Fibroblast of skin of right biceps (primary cell): ENCODE measurements around the gene ASXL1.

Source experiments
- DNase-seq: peaks from one replicate; pipeline ENCODE4 v3.0.0-alpha.2; 2013

The ASXL1 gene

DNA sequence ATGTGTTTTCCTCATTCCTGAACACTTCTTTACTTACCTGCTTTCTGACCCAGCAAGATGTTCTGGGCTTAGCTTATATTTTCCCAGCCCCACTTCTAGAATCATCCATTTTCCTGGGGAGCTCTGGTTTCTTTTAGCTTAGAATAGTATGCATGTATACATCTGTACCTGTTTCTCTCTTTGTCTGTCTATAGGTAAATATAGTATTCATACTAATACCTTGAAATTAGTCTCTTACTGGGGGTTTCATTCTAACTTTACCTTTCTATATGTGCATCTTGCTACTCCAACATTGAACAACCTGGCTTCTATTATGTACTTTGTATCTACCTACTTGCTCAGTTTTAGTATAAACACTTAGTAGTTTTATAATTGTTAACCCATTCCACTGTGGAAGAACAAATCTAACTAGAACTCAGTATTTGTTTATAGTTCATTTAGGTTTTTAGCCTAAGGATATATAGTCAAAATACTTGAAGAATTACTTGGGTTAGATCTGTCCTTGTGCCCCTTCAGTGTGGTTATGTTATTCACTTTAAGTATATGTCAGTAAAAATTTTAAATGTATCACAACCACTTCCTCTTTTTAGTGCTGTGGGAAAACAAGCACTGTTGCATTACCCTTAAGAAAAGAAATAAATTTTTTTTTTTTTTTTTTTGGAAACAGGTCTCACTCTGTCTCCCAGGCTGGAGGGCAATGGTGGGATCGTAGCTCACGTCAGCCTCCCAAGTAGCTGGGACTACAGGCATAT, 54.0 kb downstream of the ASXL1 start:
- DNase-seq, result no peak

DNA sequence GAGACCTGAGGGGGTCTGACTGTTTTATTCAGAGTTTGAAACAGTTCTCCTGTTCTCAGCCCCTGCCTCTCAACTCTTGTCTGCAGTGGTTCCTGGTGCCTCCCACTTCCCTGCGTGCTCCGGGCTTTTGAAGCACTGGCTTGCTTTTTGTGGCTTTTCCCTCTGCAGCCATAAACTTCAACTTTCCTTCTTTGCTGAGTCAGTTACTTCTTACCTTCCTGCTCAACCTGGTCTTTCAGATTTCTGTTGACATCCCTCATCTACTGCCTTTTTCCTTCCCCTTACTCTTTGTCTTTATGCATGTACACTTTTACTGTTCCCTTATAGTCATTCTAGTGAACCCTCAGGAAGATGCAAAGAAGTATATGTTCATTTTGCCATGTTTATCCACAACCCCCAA, 57.4 kb downstream of the ASXL1 start:
- DNase-seq, result no peak

DNA sequence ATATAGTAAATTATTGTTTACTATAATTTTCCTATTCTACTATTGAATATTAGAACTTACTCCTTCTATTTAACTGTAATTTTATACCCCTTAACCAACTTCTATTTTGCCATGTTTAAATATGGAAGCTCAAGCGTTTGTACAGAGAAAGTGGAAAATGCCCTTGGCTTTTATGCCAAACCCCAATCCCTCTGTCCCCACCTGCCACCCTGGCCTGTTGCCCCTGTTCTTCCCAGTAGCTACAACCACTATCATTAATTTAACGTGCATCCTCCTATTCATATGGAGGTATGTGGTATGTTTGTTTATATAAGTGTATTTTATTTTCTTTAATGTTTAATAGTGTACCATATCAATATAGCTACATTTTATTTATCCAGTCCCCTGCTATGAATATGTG, 58.1 kb downstream of the ASXL1 start:
- DNase-seq, result no peak

DNA sequence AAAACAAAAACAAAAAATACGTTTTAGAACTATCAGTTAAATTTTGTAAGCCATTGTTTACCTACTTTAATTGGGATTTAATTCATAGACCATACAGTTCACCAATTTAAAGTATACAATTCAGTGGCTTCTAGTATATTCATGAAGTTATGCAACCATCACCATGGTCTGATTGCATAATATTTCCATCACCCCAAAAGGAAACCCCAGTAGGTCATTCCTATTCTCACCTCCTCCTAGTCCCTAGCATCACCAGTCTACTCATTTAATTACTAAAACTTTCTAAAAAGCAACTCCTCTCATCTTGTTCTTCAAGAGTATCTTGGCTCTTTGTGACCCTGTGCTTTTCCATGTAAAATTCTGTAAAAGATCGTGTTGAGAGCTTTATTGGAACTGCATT, 60.2 kb downstream of the ASXL1 start:
- no peak for DNase-seq

DNA sequence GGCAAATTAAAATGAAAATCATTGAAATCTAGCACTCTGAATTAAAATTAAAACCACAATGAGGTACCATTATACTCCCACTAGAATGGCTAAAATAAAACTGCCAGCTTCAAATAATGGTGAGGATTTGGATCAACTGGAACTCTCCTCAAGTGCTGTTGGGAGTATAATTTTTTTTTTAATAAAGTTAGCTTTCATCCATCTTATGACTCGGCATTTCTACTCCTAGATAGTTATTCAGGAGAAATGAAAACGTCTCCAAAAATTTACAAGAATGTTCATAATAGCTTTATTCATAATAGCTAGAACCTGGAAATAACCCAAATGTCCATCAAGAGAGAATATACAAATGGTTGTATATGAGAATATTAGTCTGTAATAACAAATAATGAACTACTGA, 63.2 kb downstream of the ASXL1 start:
- no peak for DNase-seq

DNA sequence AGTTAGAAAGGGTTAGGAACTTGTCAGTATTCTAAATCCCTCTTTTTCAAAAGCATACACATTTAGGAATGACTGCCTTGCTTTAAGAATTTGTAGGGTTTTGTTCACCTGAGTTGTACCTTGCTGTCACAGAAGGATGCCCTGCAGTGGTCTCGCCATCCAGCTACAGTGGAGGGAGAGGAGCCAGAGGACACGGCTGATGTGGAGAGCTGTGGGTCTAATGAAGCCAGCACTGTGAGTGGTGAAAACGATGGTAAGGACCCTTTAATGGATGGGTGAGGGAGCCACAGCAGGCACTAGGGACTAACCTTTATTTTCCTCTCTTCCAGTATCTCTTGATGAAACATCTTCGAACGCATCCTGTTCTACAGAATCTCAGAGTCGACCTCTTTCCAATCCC, 69.9 kb downstream of the ASXL1 start:
- no peak for DNase-seq

DNA sequence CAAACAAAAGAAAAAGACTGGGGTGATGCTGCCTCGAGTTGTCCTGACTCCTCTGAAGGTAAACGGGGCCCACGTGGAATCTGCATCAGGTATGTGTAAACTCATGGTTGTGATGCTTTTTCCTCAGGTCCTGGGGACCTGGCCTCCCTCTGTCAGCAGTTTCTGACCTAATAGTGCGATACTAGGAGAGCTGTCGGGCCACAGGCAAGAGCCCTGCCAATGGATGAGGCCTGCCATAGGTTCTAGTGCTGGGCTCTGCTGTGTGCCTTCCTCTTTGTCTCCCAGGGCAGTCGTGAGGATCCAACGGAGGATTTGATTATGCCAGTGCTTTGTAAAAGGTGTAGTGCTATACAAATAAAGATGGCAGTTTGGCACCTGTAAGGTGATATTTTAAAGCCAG, 71.2 kb downstream of the ASXL1 start:
- DNase-seq, result no peak

DNA sequence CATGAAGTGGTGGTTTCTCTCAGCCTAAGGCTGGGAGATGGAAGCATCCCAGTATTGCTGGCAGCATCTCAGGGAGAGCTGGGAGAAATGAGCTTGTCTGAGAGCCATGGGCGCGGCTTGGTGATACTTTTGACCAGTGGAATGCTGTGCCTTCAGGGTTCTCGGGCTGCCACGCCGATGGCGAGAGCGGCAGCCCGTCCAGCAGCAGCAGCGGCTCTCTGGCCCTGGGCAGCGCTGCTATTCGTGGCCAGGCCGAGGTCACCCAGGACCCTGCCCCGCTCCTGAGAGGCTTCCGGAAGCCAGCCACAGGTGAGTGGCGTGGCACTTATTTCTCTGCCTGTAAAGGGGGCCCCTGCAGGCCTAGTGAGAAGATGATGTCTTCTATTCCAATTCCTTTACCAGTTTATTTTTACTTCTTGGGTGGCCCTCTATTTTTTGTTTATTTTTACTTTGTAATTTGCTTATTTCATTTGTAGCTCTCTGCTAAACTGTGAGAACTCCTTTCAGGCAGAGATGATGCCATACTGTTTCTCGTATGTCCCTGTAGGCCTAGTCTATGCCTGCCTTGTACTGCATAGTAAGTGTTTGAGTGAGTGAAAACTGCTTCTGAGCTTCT, 71.7 kb downstream of the ASXL1 start:
- DNase-seq, result no peak

DNA sequence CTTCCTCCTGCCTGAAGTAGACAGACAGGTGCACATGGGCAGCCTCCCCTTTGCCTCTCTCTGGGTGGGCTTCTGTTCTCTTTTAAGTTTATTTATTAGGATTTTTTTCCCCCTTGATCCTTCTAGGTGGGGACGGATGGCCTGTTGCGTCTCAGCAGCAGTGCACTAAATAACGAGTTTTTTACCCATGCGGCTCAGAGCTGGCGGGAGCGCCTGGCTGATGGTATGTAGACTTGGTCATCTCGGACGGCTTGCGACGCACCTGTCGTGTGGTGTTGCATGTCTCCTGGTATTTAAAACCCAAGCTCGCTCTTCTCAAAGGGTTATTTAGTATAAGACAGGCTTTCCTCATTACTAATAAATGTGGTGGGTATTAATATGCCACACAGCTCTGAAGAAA, 73.3 kb downstream of the ASXL1 start:
- no peak for DNase-seq

DNA sequence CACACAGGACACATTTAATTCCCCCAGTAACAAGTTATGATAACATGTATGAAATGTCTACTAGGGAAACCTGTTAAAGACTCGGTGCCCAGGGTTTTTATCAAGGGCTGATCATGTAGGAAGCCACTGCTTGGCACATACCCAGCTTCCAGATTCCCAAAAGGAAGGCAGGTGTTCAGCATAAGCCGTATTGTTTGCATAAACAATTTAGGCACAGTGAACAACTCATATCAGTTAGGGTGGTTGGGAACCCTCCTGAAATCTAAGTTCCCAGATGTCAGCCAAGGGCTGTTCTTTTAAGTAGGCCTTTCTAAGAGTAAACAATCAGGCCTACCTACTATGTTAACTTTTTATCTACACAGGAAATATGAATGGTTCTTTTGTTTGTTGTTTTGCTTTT, 74.1 kb downstream of the ASXL1 start:
- no peak for DNase-seq

DNA sequence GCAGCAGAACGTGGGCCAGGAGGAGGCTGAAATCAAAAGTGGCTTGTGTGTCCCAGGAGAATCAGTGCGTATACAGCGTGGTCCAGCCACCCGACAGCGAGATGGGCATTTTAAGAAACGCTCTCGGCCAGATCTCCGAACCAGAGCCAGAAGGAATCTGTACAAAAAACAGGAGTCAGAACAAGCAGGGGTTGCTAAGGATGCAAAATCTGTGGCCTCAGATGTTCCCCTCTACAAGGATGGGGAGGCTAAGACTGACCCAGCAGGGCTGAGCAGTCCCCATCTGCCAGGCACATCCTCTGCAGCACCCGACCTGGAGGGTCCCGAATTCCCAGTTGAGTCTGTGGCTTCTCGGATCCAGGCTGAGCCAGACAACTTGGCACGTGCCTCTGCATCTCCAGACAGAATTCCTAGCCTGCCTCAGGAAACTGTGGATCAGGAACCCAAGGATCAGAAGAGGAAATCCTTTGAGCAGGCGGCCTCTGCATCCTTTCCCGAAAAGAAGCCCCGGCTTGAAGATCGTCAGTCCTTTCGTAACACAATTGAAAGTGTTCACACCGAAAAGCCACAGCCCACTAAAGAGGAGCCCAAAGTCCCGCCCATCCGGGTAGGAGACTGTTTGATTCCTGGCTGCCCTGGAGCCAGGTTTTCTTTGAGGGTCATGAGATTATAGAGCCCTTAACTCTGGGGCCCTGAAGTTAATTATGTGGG, 75.3 kb downstream of the ASXL1 start:
- no peak for DNase-seq

DNA sequence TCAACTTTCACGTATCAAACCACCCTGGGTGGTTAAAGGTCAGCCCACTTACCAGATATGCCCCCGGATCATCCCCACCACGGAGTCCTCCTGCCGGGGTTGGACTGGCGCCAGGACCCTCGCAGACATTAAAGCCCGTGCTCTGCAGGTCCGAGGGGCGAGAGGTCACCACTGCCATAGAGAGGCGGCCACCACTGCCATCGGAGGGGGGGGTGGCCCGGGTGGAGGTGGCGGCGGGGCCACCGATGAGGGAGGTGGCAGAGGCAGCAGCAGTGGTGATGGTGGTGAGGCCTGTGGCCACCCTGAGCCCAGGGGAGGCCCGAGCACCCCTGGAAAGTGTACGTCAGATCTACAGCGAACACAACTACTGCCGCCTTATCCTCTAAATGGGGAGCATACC, 76.3 kb downstream of the ASXL1 start:
- DNase-seq, result no peak

DNA sequence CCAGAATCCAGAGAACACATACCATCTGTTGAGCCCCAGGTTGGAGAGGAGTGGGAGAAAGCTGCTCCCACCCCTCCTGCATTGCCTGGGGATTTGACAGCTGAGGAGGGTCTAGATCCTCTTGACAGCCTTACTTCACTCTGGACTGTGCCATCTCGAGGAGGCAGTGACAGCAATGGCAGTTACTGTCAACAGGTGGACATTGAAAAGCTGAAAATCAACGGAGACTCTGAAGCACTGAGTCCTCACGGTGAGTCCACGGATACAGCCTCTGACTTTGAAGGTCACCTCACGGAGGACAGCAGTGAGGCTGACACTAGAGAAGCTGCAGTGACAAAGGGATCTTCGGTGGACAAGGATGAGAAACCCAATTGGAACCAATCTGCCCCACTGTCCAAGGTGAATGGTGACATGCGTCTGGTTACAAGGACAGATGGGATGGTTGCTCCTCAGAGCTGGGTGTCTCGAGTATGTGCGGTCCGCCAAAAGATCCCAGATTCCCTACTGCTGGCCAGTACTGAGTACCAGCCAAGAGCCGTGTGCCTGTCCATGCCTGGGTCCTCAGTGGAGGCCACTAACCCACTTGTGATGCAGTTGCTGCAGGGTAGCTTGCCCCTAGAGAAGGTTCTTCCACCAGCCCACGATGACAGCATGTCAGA, 77.4 kb downstream of the ASXL1 start:
- DNase-seq, result no peak

DNA sequence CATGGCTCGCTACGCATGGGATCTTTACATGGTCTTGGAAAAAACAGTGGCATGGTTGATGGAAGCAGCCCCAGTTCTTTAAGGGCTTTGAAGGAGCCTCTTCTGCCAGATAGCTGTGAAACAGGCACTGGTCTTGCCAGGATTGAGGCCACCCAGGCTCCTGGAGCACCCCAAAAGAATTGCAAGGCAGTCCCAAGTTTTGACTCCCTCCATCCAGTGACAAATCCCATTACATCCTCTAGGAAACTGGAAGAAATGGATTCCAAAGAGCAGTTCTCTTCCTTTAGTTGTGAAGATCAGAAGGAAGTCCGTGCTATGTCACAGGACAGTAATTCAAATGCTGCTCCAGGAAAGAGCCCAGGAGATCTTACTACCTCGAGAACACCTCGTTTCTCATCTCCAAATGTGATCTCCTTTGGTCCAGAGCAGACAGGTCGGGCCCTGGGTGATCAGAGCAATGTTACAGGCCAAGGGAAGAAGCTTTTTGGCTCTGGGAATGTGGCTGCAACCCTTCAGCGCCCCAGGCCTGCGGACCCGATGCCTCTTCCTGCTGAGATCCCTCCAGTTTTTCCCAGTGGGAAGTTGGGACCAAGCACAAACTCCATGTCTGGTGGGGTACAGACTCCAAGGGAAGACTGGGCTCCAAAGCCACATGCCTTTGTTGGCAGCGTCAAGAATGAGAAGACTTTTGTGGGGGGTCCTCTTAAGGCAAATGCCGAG, 78.2 kb downstream of the ASXL1 start:
- DNase-seq, result no peak

DNA sequence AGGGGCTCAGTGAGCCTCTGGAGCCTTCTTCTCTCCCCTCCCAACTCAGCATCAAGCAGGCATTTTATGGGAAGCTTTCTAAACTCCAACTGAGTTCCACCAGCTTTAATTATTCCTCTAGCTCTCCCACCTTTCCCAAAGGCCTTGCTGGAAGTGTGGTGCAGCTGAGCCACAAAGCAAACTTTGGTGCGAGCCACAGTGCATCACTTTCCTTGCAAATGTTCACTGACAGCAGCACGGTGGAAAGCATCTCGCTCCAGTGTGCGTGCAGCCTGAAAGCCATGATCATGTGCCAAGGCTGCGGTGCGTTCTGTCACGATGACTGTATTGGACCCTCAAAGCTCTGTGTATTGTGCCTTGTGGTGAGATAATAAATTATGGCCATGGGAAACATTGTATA, 78.8 kb downstream of the ASXL1 start:
- no peak for DNase-seq

DNA sequence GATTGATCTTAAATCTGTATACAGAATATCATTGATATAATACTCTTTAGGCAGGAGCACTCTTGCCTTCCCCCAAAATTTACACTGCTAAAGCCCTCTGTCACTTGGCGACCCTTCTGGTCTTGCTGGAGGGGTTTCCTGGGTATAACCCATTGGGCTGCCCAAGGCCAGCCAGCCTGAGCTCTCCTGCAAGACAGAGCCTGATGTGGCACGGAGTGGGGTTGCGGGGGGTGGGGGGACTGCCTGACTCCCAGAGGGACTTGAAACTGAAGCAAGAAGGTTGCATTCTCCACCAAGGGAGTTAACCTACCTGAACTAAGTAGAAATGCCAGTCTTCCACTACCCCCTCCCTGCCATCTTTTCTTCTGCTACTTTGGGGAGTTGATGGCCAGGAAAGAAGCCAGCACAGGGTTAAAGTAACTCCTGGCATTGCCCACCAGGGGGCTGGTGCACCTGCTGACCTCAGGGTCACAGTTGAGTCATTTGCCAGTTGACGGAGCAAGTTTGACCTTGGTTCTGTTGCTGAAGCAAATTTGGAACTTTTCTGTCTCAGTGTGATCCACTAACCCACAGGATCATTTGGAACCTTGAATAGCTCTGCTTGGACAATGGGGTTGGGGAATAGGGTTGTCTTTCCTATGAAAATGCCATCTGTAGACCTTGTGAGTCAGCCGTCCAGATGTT, 79.4 kb downstream of the ASXL1 start:
- no peak for DNase-seq

DNA sequence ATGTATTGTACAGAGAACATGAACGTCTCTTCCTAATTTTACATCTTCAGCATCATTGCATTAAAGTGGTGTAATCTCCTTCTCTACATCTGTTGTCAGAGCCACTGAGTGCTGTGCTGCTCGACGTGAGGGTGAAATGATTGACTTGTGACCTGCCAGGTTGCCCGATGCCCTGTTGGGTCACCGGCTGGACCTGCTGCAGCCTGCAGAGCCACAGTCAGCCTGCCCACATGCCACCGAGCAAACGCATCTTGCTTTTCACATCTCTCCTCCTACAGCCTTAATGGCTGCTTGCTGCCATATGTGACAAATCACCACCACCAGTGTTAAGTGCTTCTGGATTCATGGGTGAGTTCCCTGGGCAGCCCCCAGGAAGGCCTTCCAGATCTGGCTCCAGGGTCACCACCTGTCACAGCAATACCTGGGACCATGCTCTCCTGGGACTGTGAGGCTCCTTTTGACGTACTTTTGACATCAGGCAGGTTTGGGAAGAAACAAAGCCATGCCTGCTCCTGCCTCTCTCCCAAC, 80.3 kb downstream of the ASXL1 start:
- no peak for DNase-seq

DNA sequence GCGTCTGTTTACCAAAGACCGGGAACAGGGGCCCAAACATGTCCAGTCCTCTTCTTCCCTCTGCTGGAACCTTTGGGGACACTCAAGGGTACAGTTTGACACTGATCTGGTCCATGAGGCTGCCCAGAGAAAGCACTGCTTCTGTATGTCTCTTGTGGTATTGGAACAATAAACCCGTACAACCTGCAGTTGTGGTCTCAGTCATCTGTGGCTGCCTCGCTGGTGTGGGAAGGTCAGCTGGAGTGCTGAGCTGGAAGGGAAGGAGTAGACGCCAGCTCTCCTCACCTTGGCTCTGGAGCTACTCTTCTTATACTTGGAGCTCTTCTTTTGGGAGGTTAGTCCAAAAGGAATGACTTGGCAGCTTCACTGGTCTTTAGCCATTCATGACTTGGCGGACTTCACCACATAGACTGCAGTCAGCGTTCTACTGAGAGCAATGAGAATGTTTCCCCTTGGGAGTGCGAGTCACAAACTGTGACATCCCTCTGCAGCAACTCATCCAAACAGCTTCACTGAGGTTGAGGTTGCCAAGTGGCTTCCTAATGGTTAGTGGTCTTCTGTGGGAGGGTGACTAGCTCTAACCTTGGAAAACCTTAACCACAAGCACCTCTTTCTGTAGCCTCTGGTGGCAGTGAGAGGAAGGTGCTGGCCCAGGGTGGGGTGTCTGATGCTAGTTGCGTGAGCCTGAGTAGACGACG, 81.2 kb downstream of the ASXL1 start:
- peak; percentile 96 for DNase-seq

DNA sequence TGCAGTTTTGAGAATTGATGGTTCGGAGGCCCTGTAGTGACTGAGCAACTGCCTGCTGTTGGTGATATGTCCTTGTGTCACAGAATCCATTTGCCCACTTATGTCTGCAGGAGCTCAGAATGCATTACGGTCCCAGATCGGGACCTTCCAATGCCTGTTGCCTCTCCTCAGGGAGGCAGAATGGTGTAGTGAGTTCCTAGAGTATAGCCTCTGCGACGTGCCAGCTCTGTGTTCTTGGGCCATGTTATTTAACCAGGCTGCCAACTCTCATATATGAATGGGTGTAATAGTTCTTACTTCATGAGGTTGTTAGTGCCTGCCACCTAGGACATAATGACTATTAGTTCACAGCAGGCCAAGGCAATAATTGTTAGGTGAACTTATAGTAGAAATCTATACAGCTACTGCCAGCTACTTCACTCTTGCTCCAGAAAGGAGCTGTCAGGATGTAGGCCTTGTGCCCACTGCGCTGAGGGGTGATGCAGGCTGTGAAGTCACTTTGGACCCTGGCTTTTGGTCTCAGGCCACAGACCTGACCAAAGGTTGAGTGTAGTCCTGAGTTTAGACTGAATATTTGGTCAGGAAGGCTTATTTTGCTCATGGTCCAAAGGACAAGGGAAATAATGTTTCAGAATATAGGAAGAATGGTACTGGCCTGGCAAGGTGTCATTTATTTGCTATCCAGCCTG, 82.1 kb downstream of the ASXL1 start:
- no peak for DNase-seq

DNA sequence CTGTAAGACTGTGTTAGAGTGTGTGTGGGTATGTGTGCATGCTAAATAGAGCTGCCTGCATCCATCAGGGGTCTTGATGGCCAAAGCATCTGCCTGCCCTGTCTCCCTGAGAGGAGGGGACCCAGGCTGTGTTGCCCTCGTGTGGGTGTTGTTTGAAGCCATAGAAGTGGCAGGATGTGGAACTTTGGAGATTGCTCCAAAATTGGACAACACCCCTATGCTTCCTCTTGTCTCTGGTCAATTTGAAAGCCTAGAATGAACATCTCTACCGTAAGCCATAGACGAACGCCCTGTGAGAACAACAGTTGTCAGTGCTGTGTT, 82.6 kb downstream of the ASXL1 start:
- no peak for DNase-seq

DNA sequence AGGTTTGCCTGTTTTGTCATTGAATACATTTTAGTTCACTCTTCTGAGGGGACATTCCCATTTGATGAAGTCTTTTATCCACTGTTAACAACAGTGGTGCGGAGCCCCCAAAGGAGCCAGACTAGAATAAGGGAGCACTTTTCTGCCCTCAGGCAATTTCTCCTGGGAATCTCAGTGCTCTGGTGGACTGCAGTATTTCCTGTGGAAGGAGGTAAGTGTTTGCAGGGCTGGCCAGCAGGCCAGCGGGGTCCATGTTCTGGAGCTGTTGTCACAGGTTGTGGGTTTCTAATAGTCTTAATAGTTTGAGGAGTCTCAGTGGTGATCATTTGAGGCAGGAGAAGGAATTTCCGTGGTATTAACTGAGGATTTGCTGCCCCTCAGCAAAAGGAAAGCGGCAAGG, 83.5 kb downstream of the ASXL1 start:
- DNase-seq, result no peak
